Retinal pigment epithelial cell (primary cell): Measurements from ENCODE around the gene TMEM54.

Experiments used
- DNase-seq: peaks from one replicate; pipeline ENCODE4 v3.0.0-alpha.2; 2010; ENCODE audit warnings: low read depth
- H3K4me3 ChIP-seq: 2 replicates; pipeline ENCODE4 v1.5.1; 2011; ENCODE audit warnings: mild to moderate bottlenecking, low read length, control low read depth, moderate library complexity
- CTCF ChIP-seq: conservative IDR thresholded peaks from 2 replicates; pipeline ENCODE4 v1.5.1; 2011; ENCODE audit warnings: low read depth, low read length, control low read depth, inconsistent platforms

The TMEM54 gene

DNA sequence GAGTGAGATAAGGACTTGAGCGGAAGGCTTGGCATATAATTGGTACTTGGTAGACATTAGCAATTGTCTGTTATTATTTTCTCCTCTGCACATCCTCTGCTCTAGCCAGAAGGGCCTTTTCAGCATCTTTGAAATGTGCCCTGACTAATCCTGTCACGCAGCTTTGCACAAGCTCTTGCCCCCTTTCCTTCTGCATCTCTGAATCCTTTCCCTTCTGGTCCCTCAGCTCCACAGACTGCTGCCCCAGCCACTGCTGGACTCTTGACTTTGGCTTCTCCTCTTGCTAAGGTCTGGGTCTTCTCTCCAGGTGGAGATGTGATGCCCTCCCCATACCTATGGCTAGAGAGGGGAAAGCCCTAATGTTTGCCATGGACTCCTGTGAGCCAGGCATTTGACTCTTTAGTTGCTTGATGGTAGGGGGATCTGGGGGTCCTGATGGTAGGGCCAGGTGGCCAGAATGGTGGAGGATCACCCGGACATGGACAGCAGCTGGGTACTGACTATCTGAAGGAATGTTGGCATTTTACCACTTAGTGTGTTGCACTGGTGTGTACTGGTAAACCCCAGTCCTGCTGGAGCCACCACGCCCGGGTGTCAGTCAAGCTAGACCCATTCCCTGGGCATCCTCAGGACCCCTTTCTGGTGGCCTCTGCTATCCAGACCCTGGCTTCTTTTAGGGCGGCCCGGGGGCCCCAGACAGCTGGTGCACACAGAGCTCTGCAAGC is 10.5 kb downstream of the TMEM54 start:
- no peak for DNase-seq
- H3K4me3 ChIP-seq: no peak overlapping the region
- TF ChIP-seq CTCF: no peak

DNA sequence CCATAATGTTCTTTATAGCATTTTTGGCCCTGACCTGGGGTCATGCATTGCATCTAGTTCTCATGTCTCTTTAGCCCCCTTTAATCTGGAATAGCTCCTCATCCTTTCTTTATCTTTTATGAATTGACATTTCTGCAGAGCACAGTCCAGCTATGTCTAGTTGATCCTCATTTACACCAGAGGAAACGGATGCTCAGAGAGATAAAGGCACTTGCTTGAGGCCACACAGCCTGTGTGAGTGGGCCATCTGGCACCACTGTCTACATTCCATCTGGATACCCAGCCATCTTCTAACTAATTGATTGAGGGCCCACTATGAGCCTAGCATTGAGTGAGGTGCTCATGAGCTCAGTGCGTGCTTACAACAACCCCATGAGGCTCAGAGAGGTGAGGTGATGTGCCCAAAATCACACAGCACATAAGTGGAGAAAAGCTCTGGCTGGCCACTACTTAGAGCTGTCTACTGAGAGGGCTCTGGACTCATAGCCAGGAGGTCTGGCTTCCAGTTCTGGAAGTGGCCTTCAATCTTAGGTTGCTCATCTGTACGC is 11.4 kb downstream of the TMEM54 start:
- H3K4me3 ChIP-seq: no peak overlapping the region
- no peak for TF ChIP-seq CTCF
- no peak for DNase-seq

GRCh38 chr1:32888677-32889420 is 12.3 kb downstream of the TMEM54 start:
- TF ChIP-seq CTCF: no peak
- H3K4me3 ChIP-seq: no peak overlapping the region

DNA sequence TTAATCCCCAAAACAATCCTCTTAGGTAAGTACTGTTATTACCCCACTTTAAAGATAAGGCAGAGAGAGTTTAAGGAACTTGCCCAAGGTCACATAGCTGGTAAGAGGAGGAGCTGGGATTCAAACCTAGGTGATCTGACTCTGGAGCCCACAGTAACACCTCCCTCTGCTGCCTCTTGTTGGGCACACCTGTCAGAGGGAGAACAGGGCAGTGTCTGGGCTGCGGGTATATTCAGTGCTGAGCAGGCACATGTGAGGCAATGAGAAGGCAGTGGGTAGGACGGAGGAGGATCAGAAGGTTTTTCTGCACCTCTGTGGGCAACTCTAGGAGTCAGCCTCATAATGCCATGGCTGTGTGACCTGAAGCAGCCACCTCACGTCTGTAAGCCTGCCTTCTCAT is 13.1 kb downstream of the TMEM54 start:
- no peak for TF ChIP-seq CTCF
- DNase-seq: no peak
- no peak overlapping the region for H3K4me3 ChIP-seq

More at GRCh38 chr1:32888677-32889420, 12.3 kb downstream of the TMEM54 start:
- no peak for DNase-seq

- no peak for DNase-seq
- no peak overlapping the region for H3K4me3 ChIP-seq
- TF ChIP-seq CTCF: no peak
Measured at GRCh38 chr1:32887623-32888022, 13.6 kb downstream of the TMEM54 start.

DNA sequence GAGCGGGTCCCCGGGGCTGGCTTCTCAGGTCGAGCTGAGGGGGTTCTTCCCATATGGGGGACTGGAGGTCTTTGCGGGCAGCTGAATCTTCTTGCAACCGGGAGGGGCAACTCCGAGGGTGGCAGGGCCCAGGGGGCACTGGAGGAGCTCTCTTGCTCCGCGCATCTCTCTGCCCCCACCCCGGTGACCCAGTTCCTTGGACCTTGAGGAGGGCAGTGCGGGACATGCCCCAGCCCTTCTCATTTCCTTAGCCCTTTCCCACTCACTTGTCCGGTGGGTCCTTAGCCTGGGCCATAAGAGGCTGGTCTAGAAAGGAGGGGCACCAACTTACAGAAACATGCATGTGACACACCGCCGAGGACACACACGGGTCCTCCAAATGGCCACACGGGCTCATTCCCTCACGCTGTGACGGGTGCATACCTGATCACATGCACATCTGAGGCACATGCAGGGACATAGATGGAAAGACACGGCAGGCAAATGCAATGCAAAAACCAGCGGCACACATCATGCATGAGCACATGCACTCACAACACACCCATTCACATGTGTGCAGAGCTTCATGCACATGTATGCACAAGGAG is 14.3 kb downstream of the TMEM54 start:
- no peak for DNase-seq
- no peak for TF ChIP-seq CTCF
- H3K4me3 ChIP-seq: no peak overlapping the region
